Calu3 (cell line): Measurements from ENCODE around the gene MSI2. TPM values are rescaled to one million over a fixed set of nuclear protein-coding genes. Genes with fewer than 3 reads are reported as not detected.

Experiments used
- BruUV-seq: library from RNA; stranded (reverse); fragments of 400-500 nt; replicated peaks from 2 replicates; lab custom pipeline; 2021; lab: Mats Ljungman, UMichigan
- CTCF ChIA-PET: fragments of 300-600 bp; sonication (Branson Sonifier 250); formaldehyde crosslinking; loops from one replicate; lab custom pipeline; 2022; ENCODE audit warnings: antibody characterized with exemption; lab: Charles Lee
- DNase-seq: peaks from one replicate; pipeline ENCODE4 v3.0.0; 2022
- H3K27ac Mint-ChIP-seq: one replicate; pipeline ENCODE4 v1.8.0; 2022; ENCODE audit warnings: mixed read lengths; ENCODE audit not compliant: unreplicated experiment
- H3K27me3 Mint-ChIP-seq: one replicate; pipeline ENCODE4 v1.8.0; 2022; ENCODE audit warnings: mixed read lengths; ENCODE audit not compliant: unreplicated experiment
- H3K36me3 Mint-ChIP-seq: one replicate; pipeline ENCODE4 v1.8.0; 2022; ENCODE audit warnings: mild to moderate bottlenecking, moderate library complexity, mixed read lengths; ENCODE audit not compliant: insufficient read depth, unreplicated experiment
- H3K4me1 Mint-ChIP-seq: one replicate; pipeline ENCODE4 v1.8.0; 2022; ENCODE audit warnings: mild to moderate bottlenecking, low read depth, mixed read lengths; ENCODE audit not compliant: unreplicated experiment
- H3K4me3 Mint-ChIP-seq: one replicate; pipeline ENCODE4 v1.8.0; 2022; ENCODE audit warnings: mild to moderate bottlenecking, low read depth, moderate library complexity, mixed read lengths; ENCODE audit not compliant: unreplicated experiment
- H3K9me3 Mint-ChIP-seq: one replicate; pipeline ENCODE4 v1.8.0; 2022; ENCODE audit warnings: low read depth, mixed read lengths; ENCODE audit not compliant: unreplicated experiment
- intact Hi-C: fragments of 100-400 bp; cut with micrococcal nuclease; formaldehyde crosslinking; loops from one replicate; pipeline ENCODE4 v1.10.0; 2022; ENCODE audit not compliant: unreplicated experiment
- total RNA-seq: library from RNA; stranded (reverse); gene quantifications from 2 replicates; pipeline ENCODE4 v1.2.3, GENCODE V29; 2022
- TF ChIP-seq, protein P1 (sequence below): fragments of 200-600 bp; IDR thresholded peaks from one replicate; pipeline ENCODE4 v1.8.0; 2022; ENCODE audit warnings: antibody characterized with exemption; ENCODE audit not compliant: unreplicated experiment

Gene MSI2
- total RNA-seq, 1 experiment from 2014 or later: 66.4 TPM

DNA sequence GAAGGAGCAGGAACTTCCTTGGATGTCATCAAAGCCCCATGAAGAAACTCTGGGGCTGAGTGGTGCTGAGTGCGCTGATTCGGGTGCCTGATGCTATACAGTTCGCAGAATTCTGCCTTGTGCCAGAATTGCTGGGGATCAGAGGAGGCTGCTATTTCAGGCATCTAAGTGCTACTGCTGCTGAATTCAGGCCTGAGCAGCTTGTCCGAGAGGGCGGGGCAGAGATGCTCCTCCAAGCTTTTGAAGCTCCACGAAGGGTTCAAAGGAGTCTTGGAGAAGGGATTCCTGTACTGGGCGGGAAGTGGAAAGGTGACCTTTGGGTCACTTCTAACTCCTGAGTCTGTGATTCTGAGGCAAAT, 260.9 kb downstream of the MSI2 start:
- H3K27ac Mint-ChIP-seq: no peak overlapping the region

DNA sequence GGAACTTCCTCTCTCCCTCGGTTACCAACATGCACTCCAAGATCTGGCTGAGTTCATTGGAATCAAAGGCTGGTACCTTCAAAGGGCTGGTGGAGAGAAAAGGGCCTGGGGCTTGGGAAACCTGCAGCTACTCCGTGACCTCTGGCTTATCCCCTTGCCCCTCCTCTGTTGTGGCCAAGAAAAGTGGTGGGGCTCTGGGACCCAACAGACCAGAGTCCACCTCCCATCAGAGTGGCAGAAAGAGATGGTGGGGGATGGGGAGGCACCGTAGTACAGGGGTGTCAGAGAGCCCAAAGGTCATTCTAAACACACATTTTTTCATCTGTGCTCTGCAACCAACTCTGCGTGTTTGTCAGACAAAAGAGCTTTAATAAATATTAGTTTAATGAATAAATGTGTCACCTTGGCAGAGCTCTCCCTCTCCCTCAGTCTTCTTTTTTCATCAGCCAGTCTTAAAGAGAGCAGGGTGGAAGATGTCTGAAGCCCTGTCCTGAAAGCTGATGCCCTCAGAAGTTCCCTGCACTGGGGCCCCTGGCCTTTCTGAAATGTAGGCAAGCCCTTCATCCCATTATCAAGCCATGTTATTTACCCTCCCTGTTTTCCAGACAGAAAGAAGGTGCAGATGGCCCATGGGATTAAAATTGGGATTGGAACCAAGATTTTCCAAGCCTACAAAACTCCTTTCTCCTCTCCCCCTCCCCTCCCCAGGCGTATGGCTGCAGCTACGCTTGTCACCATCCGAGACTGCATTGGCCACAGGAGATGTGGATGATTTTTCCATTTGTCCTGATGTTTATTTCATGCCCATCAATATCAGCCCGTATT, 261.5 kb downstream of the MSI2 start:
- TF ChIP-seq, protein P1, sequence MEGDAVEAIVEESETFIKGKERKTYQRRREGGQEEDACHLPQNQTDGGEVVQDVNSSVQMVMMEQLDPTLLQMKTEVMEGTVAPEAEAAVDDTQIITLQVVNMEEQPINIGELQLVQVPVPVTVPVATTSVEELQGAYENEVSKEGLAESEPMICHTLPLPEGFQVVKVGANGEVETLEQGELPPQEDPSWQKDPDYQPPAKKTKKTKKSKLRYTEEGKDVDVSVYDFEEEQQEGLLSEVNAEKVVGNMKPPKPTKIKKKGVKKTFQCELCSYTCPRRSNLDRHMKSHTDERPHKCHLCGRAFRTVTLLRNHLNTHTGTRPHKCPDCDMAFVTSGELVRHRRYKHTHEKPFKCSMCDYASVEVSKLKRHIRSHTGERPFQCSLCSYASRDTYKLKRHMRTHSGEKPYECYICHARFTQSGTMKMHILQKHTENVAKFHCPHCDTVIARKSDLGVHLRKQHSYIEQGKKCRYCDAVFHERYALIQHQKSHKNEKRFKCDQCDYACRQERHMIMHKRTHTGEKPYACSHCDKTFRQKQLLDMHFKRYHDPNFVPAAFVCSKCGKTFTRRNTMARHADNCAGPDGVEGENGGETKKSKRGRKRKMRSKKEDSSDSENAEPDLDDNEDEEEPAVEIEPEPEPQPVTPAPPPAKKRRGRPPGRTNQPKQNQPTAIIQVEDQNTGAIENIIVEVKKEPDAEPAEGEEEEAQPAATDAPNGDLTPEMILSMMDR: no peak
- CTCF ChIA-PET: no interaction called here
- H3K9me3 Mint-ChIP-seq: no peaks in the 10 kb centered on the region
- no peaks in the 10 kb centered on the region for H3K27me3 Mint-ChIP-seq
- H3K36me3 Mint-ChIP-seq: peaks cover 4% of the 10 kb centered on the region
- H3K27ac Mint-ChIP-seq: no peak overlapping the region
- no peak overlapping the region for H3K4me3 Mint-ChIP-seq
- DNase-seq: no peak
- peaks cover 10% of the 10 kb centered on the region for H3K4me1 Mint-ChIP-seq
- no TSS peak for BruUV-seq
- intact Hi-C loops: no loop called here

More for the DNA sequence above, 260.9 kb downstream of the MSI2 start:
- Mint-ChIP-seq H3K36me3 (peaks cover 4% of the 10 kb centered on the region), H3K9me3 (no peaks in the 10 kb centered on the region), H3K27me3 (no peaks in the 10 kb centered on the region), H3K4me1 (peaks cover 10% of the 10 kb centered on the region), H3K4me3 (no peak overlapping the region)
- DNase-seq: no peak
- TF ChIP-seq, protein P1: no peak
- no TSS peak for BruUV-seq
- intact Hi-C loops: no loop called here
- CTCF ChIA-PET: no interaction called here

DNA sequence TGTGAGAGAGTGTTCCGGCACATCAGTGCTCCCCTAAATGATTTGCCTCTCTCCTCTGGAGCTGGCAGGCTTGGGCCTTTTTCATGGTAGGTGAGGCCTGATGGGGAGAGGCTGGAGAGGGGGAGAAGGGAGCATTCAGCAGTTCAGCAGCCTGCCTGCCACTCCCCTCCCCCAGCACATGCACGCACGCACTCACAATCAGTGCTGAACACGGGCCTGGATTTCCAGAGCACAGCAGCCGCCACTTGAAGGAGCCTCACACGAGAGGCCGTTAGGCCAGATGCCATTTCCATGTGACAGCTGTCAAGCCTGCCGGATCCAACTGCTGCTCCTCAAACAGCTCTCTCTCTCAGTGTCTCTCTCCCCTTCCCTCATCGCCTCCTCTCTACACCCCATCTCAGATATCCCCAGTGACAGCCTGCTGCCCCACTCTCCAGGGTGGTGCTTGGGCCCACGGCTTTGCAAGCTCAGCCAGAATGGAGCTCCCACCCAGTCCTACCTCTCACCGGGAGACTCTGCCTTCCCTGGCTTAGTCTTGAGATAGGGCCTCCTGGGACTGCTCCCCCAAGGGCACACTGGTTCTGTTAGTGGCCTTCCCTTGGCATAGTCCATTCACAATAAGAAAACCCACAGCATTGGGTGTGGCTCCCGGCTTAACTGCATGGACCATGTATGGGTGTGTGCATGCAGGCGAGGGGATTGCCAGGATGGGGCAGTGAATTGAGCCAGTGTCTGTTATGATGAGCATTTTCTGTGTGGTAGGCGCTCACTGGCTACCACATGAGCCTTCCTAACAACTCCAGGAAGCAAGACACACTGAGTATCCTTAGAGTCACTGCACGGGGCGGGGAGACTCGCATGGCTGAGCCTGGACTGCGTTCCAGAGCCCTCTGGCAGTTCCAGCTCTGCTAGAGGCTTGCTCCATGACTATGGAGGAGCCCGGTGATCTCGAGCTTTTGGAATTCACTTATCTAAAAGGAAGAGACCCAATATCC, 262.6 kb downstream of the MSI2 start:
- Mint-ChIP-seq H3K9me3 (no peaks in the 10 kb centered on the region), H3K27me3 (no peaks in the 10 kb centered on the region), H3K27ac (no peak overlapping the region), H3K36me3 (peaks cover 4% of the 10 kb centered on the region), H3K4me3 (no peak overlapping the region), H3K4me1 (peaks cover 10% of the 10 kb centered on the region)
- CTCF ChIA-PET: no interaction called here
- DNase-seq: no peak
- intact Hi-C loops: no loop called here
- TF ChIP-seq, protein P1: no peak
- no TSS peak for BruUV-seq

DNA sequence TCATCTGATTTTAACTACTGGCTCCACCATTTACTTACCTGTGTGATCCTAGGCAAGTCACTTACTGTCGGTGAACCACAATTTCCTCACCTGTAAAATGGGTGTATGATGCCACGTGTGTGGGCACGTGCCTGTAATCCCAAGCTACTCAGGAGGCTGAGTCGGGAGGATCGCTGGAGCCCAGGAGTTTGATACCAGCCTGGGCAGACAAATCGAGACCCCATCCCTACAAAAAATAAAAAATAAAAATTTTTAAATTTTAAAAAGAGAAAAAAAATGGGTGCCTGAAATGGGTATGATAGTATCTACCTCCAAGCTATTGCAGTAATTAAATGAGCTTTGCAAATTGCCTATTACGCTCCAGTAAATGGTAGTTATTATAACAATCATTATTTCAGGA, 263.5 kb downstream of the MSI2 start:
- TF ChIP-seq, protein P1: no peak
- H3K4me1 Mint-ChIP-seq: peaks cover 9% of the 10 kb centered on the region
- H3K27ac Mint-ChIP-seq: no peak overlapping the region
- H3K27me3 Mint-ChIP-seq: no peaks in the 10 kb centered on the region
- no peak for DNase-seq
- BruUV-seq: no TSS peak
- no peaks in the 10 kb centered on the region for H3K9me3 Mint-ChIP-seq
- H3K36me3 Mint-ChIP-seq: peaks cover 4% of the 10 kb centered on the region
- intact Hi-C loops: no loop called here
- no peak overlapping the region for H3K4me3 Mint-ChIP-seq
- CTCF ChIA-PET: no interaction called here
